Loucy (cell line): ENCODE measurements around the gene IL12B.

ENCODE experiments used
- CTCF ChIP-seq: fragments of 200-600 bp; sonication (generic); conservative IDR thresholded peaks from 2 replicates; pipeline ENCODE4 v1.5.1; 2014; ENCODE audit warnings: mild to moderate bottlenecking, antibody characterized with exemption, low read length
- EZH2phosphoT487 ChIP-seq: fragments of 200-600 bp; IDR thresholded peaks from 2 replicates; pipeline ENCODE4 v1.6.1; 2018; ENCODE audit warnings: antibody characterized with exemption, mild to moderate bottlenecking, moderate library complexity, borderline replicate concordance

GRCh38 chr5:159304961-159305595 lies 25.2 kb downstream of the IL12B start:
- no peak for TF ChIP-seq CTCF
- TF ChIP-seq EZH2phosphoT487: no peak
